GM18502 (cell line): ENCODE measurements around the gene KCND2.

Source experiments
- ATAC-seq: cut with Tn5 transposase; IDR thresholded peaks from one replicate; pipeline ENCODE4 v1.9.1; 2021; ENCODE audit warnings: mild to moderate bottlenecking; ENCODE audit not compliant: unreplicated experiment, poor library complexity

Gene KCND2

GRCh38 chr7:120792091-120792860 is 519.3 kb downstream of the KCND2 start:
- ATAC-seq, result peak; percentile 98

GRCh38 chr7:120792861-120793130 is 519.8 kb downstream of the KCND2 start:
- ATAC-seq, result no peak

- ATAC-seq, result no peak
Observed at GRCh38 chr7:120793213-120793936, 520.4 kb downstream of the KCND2 start.

- ATAC-seq, result no peak
Observed at GRCh38 chr7:120794106-120794729, 521.2 kb downstream of the KCND2 start.

- no peak for ATAC-seq
Observed at GRCh38 chr7:120797026-120797645, 524.2 kb downstream of the KCND2 start.

- no peak for ATAC-seq
Observed at GRCh38 chr7:120799147-120799546, 526.2 kb downstream of the KCND2 start.
